GM12878 (cell line): ENCODE data around the gene UGT1A6. TPM values are rescaled to one million over a fixed set of nuclear protein-coding genes. Genes with fewer than 3 reads are reported as not detected.

Experiments
- ATAC-seq: fragments of 200-7000 bp; cut with Tn5 transposase; 3 replicates; pipeline ENCODE4 v1.9.1; 2020; ENCODE audit warnings: mild to moderate bottlenecking, moderate library complexity
- BruUV-seq: library from RNA; stranded (reverse); fragments of 400-500 nt; replicated peaks from 2 replicates; lab custom pipeline; 2021; lab: Mats Ljungman, UMichigan
- CTCF ChIA-PET: fragments of 300-600 bp; sonication (Branson Sonifier 250); formaldehyde crosslinking; extraction: SDS; loops from one replicate; lab custom pipeline; 2021; ENCODE audit warnings: inconsistent platforms; lab: Yijun Ruan, JAX
- POLR2A ChIA-PET: fragments of 350-600 bp; formaldehyde crosslinking; extraction: SDS; loops from one replicate; lab custom pipeline; 2021; ENCODE audit warnings: inconsistent platforms; lab: Charles Lee
- RAD21 ChIA-PET: fragments of 300-600 bp; sonication (Branson Sonifier 250); formaldehyde crosslinking; loops from one replicate; lab custom pipeline; 2023; ENCODE audit warnings: antibody characterized with exemption; ENCODE audit not compliant: unreplicated experiment; lab: Charles Lee
- SMC1A ChIA-PET: fragments of 300-600 bp; sonication (Branson Sonifier 250); formaldehyde crosslinking; loops from one replicate; lab custom pipeline; 2023; ENCODE audit not compliant: unreplicated experiment, uncharacterized antibody; lab: Charles Lee
- DNase-seq: peaks from one replicate; pipeline ENCODE4 v3.0.0-alpha.2; 2011; ENCODE audit warnings: low read depth, low spot score
- FAIRE-seq: peaks from 3 replicates; lab custom pipeline; 2011; peaks lifted over from hg19 to GRCh38; lab: Jason Lieb, UNC
- H2AFZ ChIP-seq: 2 replicates; pipeline ENCODE4 v1.6.0; 2011; ENCODE audit warnings: low read depth, low read length, control low read depth; ENCODE audit not compliant: control insufficient read depth
- H3K27ac ChIP-seq: 2 replicates; pipeline ENCODE4 v1.5.1; 2011; ENCODE audit warnings: control low read depth; ENCODE audit not compliant: control insufficient read depth, insufficient read depth
- H3K27me3 ChIP-seq, 2 experiments: replicated peaks in 1 of 2; 2 replicates each; pipeline versions ENCODE4 v1.6.0 to v1.6.1; 2011; ENCODE audit warnings: low read length in 1 of 2; ENCODE audit not compliant: control insufficient read depth in 2 of 2, insufficient read depth in 2 of 2
- H3K36me3 ChIP-seq, 2 experiments: 2 replicates each; pipeline ENCODE4 v1.5.1; 2011; ENCODE audit warnings: low read length in 1 of 2; ENCODE audit not compliant: control insufficient read depth in 2 of 2, insufficient read depth in 2 of 2
- H3K4me1 ChIP-seq: 2 replicates; pipeline ENCODE4 v1.6.1; 2011; ENCODE audit warnings: mild to moderate bottlenecking, low read length, moderate library complexity, mixed read lengths; ENCODE audit not compliant: control insufficient read depth, insufficient read depth
- H3K4me2 ChIP-seq: 2 replicates; pipeline ENCODE4 v1.6.0; 2011; ENCODE audit warnings: control low read depth; ENCODE audit not compliant: control insufficient read depth, insufficient read depth
- H3K4me3 ChIP-seq: fragments of 200-600 bp; sonication (generic); 2 replicates; pipeline ENCODE4 v1.5.1; 2016
- H3K79me2 ChIP-seq: 2 replicates; pipeline ENCODE4 v1.6.0; 2011; ENCODE audit warnings: low read length; ENCODE audit not compliant: control insufficient read depth, insufficient read depth
- H3K9ac ChIP-seq: 2 replicates; pipeline ENCODE4 v1.8.0; 2011; ENCODE audit warnings: low read length, control low read depth, mixed read lengths; ENCODE audit not compliant: control insufficient read depth, insufficient read depth
- H3K9me3 ChIP-seq: replicated peaks from 3 replicates; pipeline ENCODE4 v1.5.1; 2011; ENCODE audit warnings: mild to moderate bottlenecking, low read length; ENCODE audit not compliant: control insufficient read depth, insufficient read depth
- H4K20me1 ChIP-seq: 2 replicates; pipeline ENCODE4 v1.6.0; 2011; ENCODE audit not compliant: control insufficient read depth, insufficient read depth
- ATF2 ChIP-seq: IDR thresholded peaks from 2 replicates; pipeline ENCODE4 v1.6.1; 2012; ENCODE audit warnings: low read length, inconsistent platforms
- ATF7 ChIP-seq: fragments of 450-650 bp; IDR thresholded peaks from 2 replicates; pipeline ENCODE4 v1.6.1; 2016; ENCODE audit warnings: low read depth, mild to moderate bottlenecking
- CUX1 ChIP-seq: IDR thresholded peaks from 2 replicates; pipeline ENCODE4 v1.6.1; 2012; ENCODE audit warnings: improper control_type of control experiment, low read depth, low read length; ENCODE audit not compliant: insufficient replicate concordance
- EED ChIP-seq: sonication (generic); IDR thresholded peaks from 2 replicates; pipeline ENCODE4 v1.6.1; 2016; ENCODE audit warnings: antibody characterized with exemption, low read depth
- ESRRA ChIP-seq: IDR thresholded peaks from 2 replicates; pipeline ENCODE4 v1.6.1; 2012; ENCODE audit warnings: mild to moderate bottlenecking, low read length, improper control_type of control experiment
- ETV6 ChIP-seq, 2 experiments: fragments of 450-650 bp in 1 of 2; IDR thresholded peaks in 1 of 2; conservative IDR thresholded peaks in 1 of 2; 2 replicates each; pipeline ENCODE4 v1.6.1; 2014; ENCODE audit warnings: antibody characterized with exemption in 1 of 2, borderline replicate concordance in 1 of 2, low read depth in 1 of 2, mild to moderate bottlenecking in 1 of 2, moderate library complexity in 1 of 2
- FOXK2 ChIP-seq: fragments of 450-650 bp; IDR thresholded peaks from 2 replicates; pipeline ENCODE4 v1.6.1; 2017; ENCODE audit warnings: mild to moderate bottlenecking, moderate library complexity
- FOXM1 ChIP-seq: IDR thresholded peaks from 2 replicates; pipeline ENCODE4 v1.6.1; 2012; ENCODE audit warnings: low read depth, mild to moderate bottlenecking, inconsistent platforms, low read length, moderate library complexity
- HDAC6 ChIP-seq: fragments of 200-600 bp; sonication (generic); IDR thresholded peaks from one replicate; pipeline ENCODE4 v1.8.0; 2017; ENCODE audit warnings: antibody characterized with exemption; ENCODE audit not compliant: unreplicated experiment
- NR2F1 ChIP-seq: fragments of 450-650 bp; conservative IDR thresholded peaks from 2 replicates; pipeline ENCODE4 v1.6.1; 2017; ENCODE audit warnings: mild to moderate bottlenecking
- SPI1 ChIP-seq: IDR thresholded peaks from 2 replicates; pipeline ENCODE4 v1.6.1; 2011; ENCODE audit warnings: low read depth, mild to moderate bottlenecking, low read length, moderate library complexity, borderline replicate concordance; ENCODE audit not compliant: insufficient read depth
- WGBS: methylation state at CpG from one replicate; pipeline ENCODE4 v1.1.6; 2016; ENCODE audit warnings: low lambda C conversion rate; ENCODE audit not compliant: insufficient replicate concordance, insufficient coverage; ENCODE audit errors: missing lambda C conversion rate; 5-methylcytosine and 5-hydroxymethylcytosine counted together
- in situ Hi-C: fragments of 300-500 bp; cut with MboI; formaldehyde crosslinking; loops from 9 replicates; pipeline ENCODE4 v1.14.3; 2018; ENCODE audit warnings: mixed read lengths
- intact Hi-C: fragments of 100-400 bp; cut with micrococcal nuclease; formaldehyde crosslinking; loops from one replicate; pipeline ENCODE4 v1.14.2; 2022; ENCODE audit not compliant: unreplicated experiment
- polyA plus RNA-seq, 11 experiments: library from polyadenylated mRNA; depleted of rRNA in 4 of 11; unstranded in 6 of 11; stranded (reverse) in 5 of 11; fragments of >200 nt; fragmentation: Nextera tagmentation in 4 of 11; fragmentation: Illumina TruSeq in 1 of 11; extraction: Ambion mirVana in 4 of 11; extraction: Trizol in 1 of 11; gene quantifications; 1 replicate in 1 of 11; 2 replicates in 10 of 11; pipeline versions ENCODE4 v1.2.1 to v1.2.3, GENCODE V29; 2011 to 2016; ENCODE audit warnings: inconsistent platforms in 2 of 11, missing spikeins in 2 of 11, low read depth in 1 of 11
- total RNA-seq, 4 experiments: library from RNA; depleted of rRNA in 3 of 4; stranded (reverse); fragments of >200 nt in 3 of 4; fragmentation: Illumina TruSeq in 1 of 4; extraction: Trizol in 1 of 4; gene quantifications; 2 replicates each; pipeline versions ENCODE4 v1.2.1 to v1.2.3, GENCODE V29; 2013 to 2021
- TF ChIP-seq, protein P1 (sequence below): fragments of 150-350 bp; IDR thresholded peaks from 2 replicates; pipeline ENCODE4 v1.6.1; 2016; ENCODE audit warnings: low read depth, low read length
- TF ChIP-seq, protein P2 (sequence below): IDR thresholded peaks from 2 replicates; pipeline ENCODE4 v1.6.1; 2012; ENCODE audit warnings: low read depth, low read length, improper control_type of control experiment

UGT1A6 gene
- total and polyA plus RNA-seq, 10 of the 15 experiments (the other 5 are each of a cell fraction or from before 2014, with no cell fraction given), result not detected

DNA sequence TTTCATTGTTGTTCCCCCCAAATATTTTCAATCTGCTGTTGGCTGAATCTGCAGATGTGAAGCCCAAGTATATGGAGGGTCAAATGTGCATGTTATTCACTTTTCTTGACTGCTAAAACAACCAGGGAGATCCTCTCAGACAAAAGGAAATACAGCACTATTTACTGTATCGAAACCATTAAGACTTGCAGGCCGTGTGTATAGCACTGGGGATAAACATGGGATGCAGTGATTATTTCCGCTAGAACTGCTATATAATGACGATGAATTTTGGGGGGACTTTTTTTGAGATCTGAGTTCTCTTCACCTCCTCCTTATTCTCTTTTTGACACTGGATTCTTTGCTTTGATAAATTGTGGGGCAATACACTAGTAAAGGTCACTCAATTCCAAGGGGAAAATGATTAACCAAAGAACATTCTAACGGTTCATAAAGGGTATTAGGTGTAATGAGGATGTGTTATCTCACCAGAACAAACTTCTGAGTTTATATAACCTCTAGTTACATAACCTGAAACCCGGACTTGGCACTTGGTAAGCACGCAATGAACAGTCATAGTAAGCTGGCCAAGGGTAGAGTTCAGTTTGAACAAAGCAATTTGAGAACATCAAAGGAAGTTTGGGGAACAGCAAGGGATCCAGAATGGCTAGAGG is 63.9 kb downstream of the UGT1A6 start:
- no TSS peak for BruUV-seq
- H3K79me2 ChIP-seq, result no peaks in the 10 kb centered on the region
- intact Hi-C loops (no loop called here), in situ Hi-C loops (no loop called here)
- no peak for ATAC-seq
- H3K36me3 ChIP-seq, result no peaks in the 10 kb centered on the region
- ChIA-PET CTCF (no interaction called here), SMC1A (no interaction called here), RAD21 (no interaction called here), POLR2A (no interaction called here)
- H3K4me1 ChIP-seq, result no peaks in the 10 kb centered on the region
- H3K4me2 ChIP-seq, result no peak overlapping the region
- H3K9me3 ChIP-seq, result no peaks in the 10 kb centered on the region; the same call in 1 of the 3 replicates
- 23% methylated on average over 7 of the region's 7 CpGs for WGBS
- H4K20me1 ChIP-seq, result no peaks in the 10 kb centered on the region
- H3K27me3 ChIP-seq, result no peaks in the 10 kb centered on the region
- H3K27ac ChIP-seq, result no peak overlapping the region
- no peak for FAIRE-seq
- H2AFZ ChIP-seq, result no peak overlapping the region
- DNase-seq, result no peak
- no peak overlapping the region for H3K9ac ChIP-seq
- no peak overlapping the region for H3K4me3 ChIP-seq
- TF ChIP-seq, protein P1, sequence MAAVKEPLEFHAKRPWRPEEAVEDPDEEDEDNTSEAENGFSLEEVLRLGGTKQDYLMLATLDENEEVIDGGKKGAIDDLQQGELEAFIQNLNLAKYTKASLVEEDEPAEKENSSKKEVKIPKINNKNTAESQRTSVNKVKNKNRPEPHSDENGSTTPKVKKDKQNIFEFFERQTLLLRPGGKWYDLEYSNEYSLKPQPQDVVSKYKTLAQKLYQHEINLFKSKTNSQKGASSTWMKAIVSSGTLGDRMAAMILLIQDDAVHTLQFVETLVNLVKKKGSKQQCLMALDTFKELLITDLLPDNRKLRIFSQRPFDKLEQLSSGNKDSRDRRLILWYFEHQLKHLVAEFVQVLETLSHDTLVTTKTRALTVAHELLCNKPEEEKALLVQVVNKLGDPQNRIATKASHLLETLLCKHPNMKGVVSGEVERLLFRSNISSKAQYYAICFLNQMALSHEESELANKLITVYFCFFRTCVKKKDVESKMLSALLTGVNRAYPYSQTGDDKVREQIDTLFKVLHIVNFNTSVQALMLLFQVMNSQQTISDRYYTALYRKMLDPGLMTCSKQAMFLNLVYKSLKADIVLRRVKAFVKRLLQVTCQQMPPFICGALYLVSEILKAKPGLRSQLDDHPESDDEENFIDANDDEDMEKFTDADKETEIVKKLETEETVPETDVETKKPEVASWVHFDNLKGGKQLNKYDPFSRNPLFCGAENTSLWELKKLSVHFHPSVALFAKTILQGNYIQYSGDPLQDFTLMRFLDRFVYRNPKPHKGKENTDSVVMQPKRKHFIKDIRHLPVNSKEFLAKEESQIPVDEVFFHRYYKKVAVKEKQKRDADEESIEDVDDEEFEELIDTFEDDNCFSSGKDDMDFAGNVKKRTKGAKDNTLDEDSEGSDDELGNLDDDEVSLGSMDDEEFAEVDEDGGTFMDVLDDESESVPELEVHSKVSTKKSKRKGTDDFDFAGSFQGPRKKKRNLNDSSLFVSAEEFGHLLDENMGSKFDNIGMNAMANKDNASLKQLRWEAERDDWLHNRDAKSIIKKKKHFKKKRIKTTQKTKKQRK, result no peak
- TF ChIP-seq EED (no peak), SPI1 (no peak), CUX1 (no peak), ATF7 (no peak), ETV6 (conservative IDR thresholded peaks at IDR 0.05 in 1 of 2, IDR thresholded peaks at IDR 0.05 in 1 of 2; ENCODE audit: borderline replicate concordance in 1 of 2, low read depth in 1 of 2) (no peak), HDAC6 (no peak), ATF2 (no peak), FOXM1 (no peak), ESRRA (no peak), FOXK2 (no peak), NR2F1 (no peak)
- TF ChIP-seq, protein P2, sequence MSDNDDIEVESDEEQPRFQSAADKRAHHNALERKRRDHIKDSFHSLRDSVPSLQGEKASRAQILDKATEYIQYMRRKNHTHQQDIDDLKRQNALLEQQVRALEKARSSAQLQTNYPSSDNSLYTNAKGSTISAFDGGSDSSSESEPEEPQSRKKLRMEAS, result no peak
